ENCODE results near the gene S100A16.

DNA sequence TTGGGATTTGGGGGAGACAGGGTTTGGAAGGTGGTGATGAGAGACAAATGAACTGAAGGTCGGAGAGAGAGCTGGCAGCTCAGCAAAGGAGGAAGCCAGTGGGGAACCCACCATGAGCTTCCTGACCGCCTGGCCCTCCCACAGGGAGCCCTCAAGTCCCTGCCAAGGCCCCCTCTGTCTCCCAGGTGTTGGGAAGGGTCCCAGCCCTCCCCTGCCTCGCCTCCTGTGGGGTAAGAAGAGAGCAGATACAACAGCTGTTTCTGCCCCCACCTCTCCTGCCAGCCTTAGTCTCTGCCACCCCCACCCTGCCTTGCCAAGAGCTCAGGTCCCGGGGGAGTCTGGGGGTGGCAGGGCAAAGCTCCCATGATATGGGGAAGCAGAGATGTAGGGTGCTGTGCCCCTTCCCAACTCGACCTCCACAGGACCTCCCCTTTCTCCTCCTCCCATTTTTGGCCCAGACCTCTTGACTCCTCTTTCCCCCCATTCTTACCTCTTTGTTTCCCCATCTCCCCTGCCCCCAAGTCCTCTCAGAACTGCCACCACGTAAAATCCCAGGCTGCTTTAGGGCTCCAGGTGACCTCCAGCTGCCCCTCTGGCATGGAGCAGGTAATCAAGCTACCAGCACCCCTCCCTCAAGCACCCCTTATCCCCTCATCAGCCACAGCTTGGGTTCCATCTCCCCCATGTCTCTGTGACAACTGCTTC, 15.9 kb upstream of the S100A16 start:
- TF ChIP-seq POLR2A (IDR thresholded peaks at IDR 0.05; ENCODE audit: extremely low read depth, insufficient read length), result no peak
- TF ChIP-seq, protein P1, sequence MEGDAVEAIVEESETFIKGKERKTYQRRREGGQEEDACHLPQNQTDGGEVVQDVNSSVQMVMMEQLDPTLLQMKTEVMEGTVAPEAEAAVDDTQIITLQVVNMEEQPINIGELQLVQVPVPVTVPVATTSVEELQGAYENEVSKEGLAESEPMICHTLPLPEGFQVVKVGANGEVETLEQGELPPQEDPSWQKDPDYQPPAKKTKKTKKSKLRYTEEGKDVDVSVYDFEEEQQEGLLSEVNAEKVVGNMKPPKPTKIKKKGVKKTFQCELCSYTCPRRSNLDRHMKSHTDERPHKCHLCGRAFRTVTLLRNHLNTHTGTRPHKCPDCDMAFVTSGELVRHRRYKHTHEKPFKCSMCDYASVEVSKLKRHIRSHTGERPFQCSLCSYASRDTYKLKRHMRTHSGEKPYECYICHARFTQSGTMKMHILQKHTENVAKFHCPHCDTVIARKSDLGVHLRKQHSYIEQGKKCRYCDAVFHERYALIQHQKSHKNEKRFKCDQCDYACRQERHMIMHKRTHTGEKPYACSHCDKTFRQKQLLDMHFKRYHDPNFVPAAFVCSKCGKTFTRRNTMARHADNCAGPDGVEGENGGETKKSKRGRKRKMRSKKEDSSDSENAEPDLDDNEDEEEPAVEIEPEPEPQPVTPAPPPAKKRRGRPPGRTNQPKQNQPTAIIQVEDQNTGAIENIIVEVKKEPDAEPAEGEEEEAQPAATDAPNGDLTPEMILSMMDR (IDR thresholded peaks at IDR 0.05; ENCODE audit: low read depth, low read length), result no peak
- TF ChIP-seq, protein P2, sequence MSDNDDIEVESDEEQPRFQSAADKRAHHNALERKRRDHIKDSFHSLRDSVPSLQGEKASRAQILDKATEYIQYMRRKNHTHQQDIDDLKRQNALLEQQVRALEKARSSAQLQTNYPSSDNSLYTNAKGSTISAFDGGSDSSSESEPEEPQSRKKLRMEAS (IDR thresholded peaks at IDR 0.05; ENCODE audit: low read depth, low read length), result no peak
- TF ChIP-seq MYC (IDR thresholded peaks at IDR 0.05; ENCODE audit: low read depth, low read length), result no peak
